ENCODE measurements around the gene PPIL1. TPM values are rescaled to one million over a fixed set of nuclear protein-coding genes. Genes with fewer than 3 reads are reported as not detected.

The PPIL1 gene
- total RNA-seq, 1 donor from 2014 or later: 36.6 TPM

GRCh38 chr6:36822506-36823269, 51.9 kb downstream of the PPIL1 start:
- Histone ChIP-seq H3K79me2 (ENCODE audit: insufficient read depth, low read length) (no peaks in the 10 kb centered on the region), H3K4me1 (ENCODE audit: insufficient read depth, low read length) (peaks cover 20% of the 10 kb centered on the region), H3K4me3 (ENCODE audit: insufficient read depth, low read depth, low read length) (no peak overlapping the region), H3K9me3 (ENCODE audit: insufficient read depth, low read depth, low read length) (no peaks in the 10 kb centered on the region), H3K27ac (ENCODE audit: low read depth, low read length) (no peak overlapping the region), H3K4me2 (ENCODE audit: low read length) (peak overlapping the region; percentile 39), H3K36me3 (ENCODE audit: insufficient read depth, low read length) (no peaks in the 10 kb centered on the region), H4K20me1 (ENCODE audit: insufficient read depth, low read length) (no peaks in the 10 kb centered on the region), H3K27me3 (ENCODE audit: insufficient read depth, low read length) (no peaks in the 10 kb centered on the region), H3K9ac (ENCODE audit: low read length) (no peak overlapping the region), H2AFZ (ENCODE audit: low read depth, low read length) (peak overlapping the region; percentile 62)
- FAIRE-seq: no peak
- Mint-ChIP-seq H3K27ac (ENCODE audit: unreplicated experiment) (no peak overlapping the region), H3K4me3 (ENCODE audit: unreplicated experiment) (no peak overlapping the region), H3K27me3 (ENCODE audit: low read depth, unreplicated experiment) (peaks cover 16% of the 10 kb centered on the region), H3K36me3 (ENCODE audit: low read depth, unreplicated experiment) (peaks cover 4% of the 10 kb centered on the region), H3K9me3 (ENCODE audit: unreplicated experiment) (no peaks in the 10 kb centered on the region), H3K4me1 (ENCODE audit: low read depth, unreplicated experiment) (peaks cover 30% of the 10 kb centered on the region)
- DNase-seq (ENCODE audit: low read depth): peak; percentile 82
- TF ChIP-seq CTCF (IDR thresholded peaks at IDR 0.05; ENCODE audit: insufficient read depth, low read depth, low read length) (no peak), EZH2 (IDR thresholded peaks at IDR 0.05; ENCODE audit: insufficient read depth, low read length) (no peak)

- DNase-seq (ENCODE audit: low read depth) (no peak), FAIRE-seq (no peak)
- Mint-ChIP-seq H3K4me1 (ENCODE audit: low read depth, unreplicated experiment) (peaks cover 23% of the 10 kb centered on the region), H3K27me3 (ENCODE audit: low read depth, unreplicated experiment) (peaks cover 11% of the 10 kb centered on the region), H3K4me3 (ENCODE audit: unreplicated experiment) (no peak overlapping the region), H3K27ac (ENCODE audit: unreplicated experiment) (peak overlapping the region; percentile 73), H3K36me3 (ENCODE audit: low read depth, unreplicated experiment) (peaks cover 4% of the 10 kb centered on the region), H3K9me3 (ENCODE audit: unreplicated experiment) (no peaks in the 10 kb centered on the region)
- H3K79me2 ChIP-seq (ENCODE audit: insufficient read depth, low read length): no peaks in the 10 kb centered on the region
- no peak overlapping the region for H3K4me3 ChIP-seq (ENCODE audit: insufficient read depth, low read depth, low read length)
- H3K9me3 ChIP-seq (ENCODE audit: insufficient read depth, low read depth, low read length): no peaks in the 10 kb centered on the region
- H3K4me1 ChIP-seq (ENCODE audit: insufficient read depth, low read length): peaks cover 11% of the 10 kb centered on the region
- H2AFZ ChIP-seq (ENCODE audit: low read depth, low read length): no peak overlapping the region
- no peak overlapping the region for H3K27ac ChIP-seq (ENCODE audit: low read depth, low read length)
- no peak for TF ChIP-seq CTCF (IDR thresholded peaks at IDR 0.05; ENCODE audit: insufficient read depth, low read depth, low read length)
- H4K20me1 ChIP-seq (ENCODE audit: insufficient read depth, low read length): no peaks in the 10 kb centered on the region
- H3K9ac ChIP-seq (ENCODE audit: low read length): no peak overlapping the region
- H3K4me2 ChIP-seq (ENCODE audit: low read length): no peak overlapping the region
- no peaks in the 10 kb centered on the region for H3K27me3 ChIP-seq (ENCODE audit: insufficient read depth, low read length)
- no peaks in the 10 kb centered on the region for H3K36me3 ChIP-seq (ENCODE audit: insufficient read depth, low read length)
Observed at GRCh38 chr6:36821581-36822335, 52.8 kb downstream of the PPIL1 start.
